Spleen (tissue), 11 donors: ENCODE results near the gene SPNS2. TPM values are rescaled to one million over a fixed set of nuclear protein-coding genes. Genes with fewer than 3 reads are reported as not detected.

Source experiments
- DNase-seq: peaks from one replicate; pipeline ENCODE4 v3.0.0-alpha.2; 2020
- H3K27ac ChIP-seq, 8 donors: fragments of 200-600 bp; sonication (generic) in 7 of 8; 1 replicate in 4 of 8; 2 replicates in 4 of 8; pipeline versions ENCODE4 v1.5.0 to v1.8.0; 2016 to 2021; ENCODE audit warnings: inconsistent platforms in 4 of 8, mild to moderate bottlenecking in 4 of 8, moderate library complexity in 1 of 8
- H3K27me3 ChIP-seq, 7 donors: fragments of 200-600 bp; sonication (generic) in 6 of 7; replicated peaks in 1 of 7; 1 replicate in 4 of 7; 2 replicates in 3 of 7; pipeline versions ENCODE4 v1.5.0 to v1.8.0; 2016 to 2021; ENCODE audit warnings: inconsistent platforms in 3 of 7, mild to moderate bottlenecking in 1 of 7
- H3K36me3 ChIP-seq, 6 donors: fragments of 200-600 bp; sonication (generic) in 5 of 6; 1 replicate in 4 of 6; 2 replicates in 2 of 6; pipeline versions ENCODE4 v1.5.0 to v1.8.0; 2016 to 2021; ENCODE audit warnings: inconsistent platforms in 2 of 6
- H3K4me1 ChIP-seq, 6 donors: fragments of 200-600 bp; sonication (generic) in 5 of 6; 1 replicate in 3 of 6; 2 replicates in 3 of 6; pipeline versions ENCODE4 v1.5.0 to v1.8.0; 2016 to 2021; ENCODE audit warnings: inconsistent platforms in 3 of 6
- H3K4me3 ChIP-seq, 8 donors: fragments of 200-600 bp; sonication (generic) in 7 of 8; 1 replicate in 4 of 8; 2 replicates in 4 of 8; pipeline versions ENCODE4 v1.5.0 to v1.8.0; 2016 to 2021; ENCODE audit warnings: inconsistent platforms in 4 of 8, mild to moderate bottlenecking in 4 of 8, moderate library complexity in 2 of 8
- H3K9me3 ChIP-seq, 8 donors: fragments of 200-600 bp; sonication (generic) in 7 of 8; 1 replicate in 4 of 8; 2 replicates in 4 of 8; pipeline versions ENCODE4 v1.5.0 to v1.8.0; 2016 to 2021; ENCODE audit warnings: inconsistent platforms in 4 of 8
- POLR2A ChIP-seq, 3 donors: fragments of 450-650 bp; IDR thresholded peaks; one replicate each; pipeline ENCODE4 v1.5.1; 2017; ENCODE audit warnings: antibody characterized with exemption in 3 of 3, mild to moderate bottlenecking in 1 of 3
- POLR2AphosphoS5 ChIP-seq, 3 donors: sonication (generic); formaldehyde crosslinking; IDR thresholded peaks; one replicate each; pipeline ENCODE4 v1.5.1; 2017; ENCODE audit warnings: antibody characterized with exemption in 3 of 3
- WGBS, 5 donors: extraction: QIAGEN DNeasy Blood & Tissue Kit in 3 of 5; methylation state at CpG; one replicate each; pipeline versions ENCODE4 v1.1.5 to v1.1.7; 2013 to 2018; 5-methylcytosine and 5-hydroxymethylcytosine counted together
- intact Hi-C: fragments of 100-400 bp; cut with DNase I; formaldehyde crosslinking; loops from one replicate; pipeline ENCODE4 v1.15.0; 2023; ENCODE audit warnings: low total_unique reads
- polyA plus RNA-seq, 3 donors: library from polyadenylated mRNA; stranded (reverse); fragments of 200-250 nt; gene quantifications; one replicate each; pipeline ENCODE4 v1.2.1, GENCODE V29; 2013
- total RNA-seq, 7 donors: library from RNA; depleted of rRNA in 3 of 7; stranded (reverse); fragments of >200 nt in 3 of 7; fragmentation: NEBNext Ultra II Directional in 4 of 7; extraction: Animal tissue kit (Norgen Biotek cat#: 25700) in 4 of 7; gene quantifications; one replicate each; pipeline versions ENCODE4 v1.1.0 to v1.2.1, GENCODE V29; 2016 to 2021
- TF ChIP-seq, protein P1 (sequence below), 11 experiments: fragments of 200-600 bp in 7 of 11; fragments of 450-650 bp in 4 of 11; sonication (generic) in 4 of 11; IDR thresholded peaks in 8 of 11; conservative IDR thresholded peaks in 3 of 11; 1 replicate in 7 of 11; 2 replicates in 4 of 11; pipeline versions ENCODE4 v1.4.0 to v1.8.0; 2016 to 2021; ENCODE audit warnings: antibody characterized with exemption in 11 of 11, inconsistent platforms in 4 of 11, mild to moderate bottlenecking in 1 of 11
- donor health status: healthy with polysubstance abuse.
- donor health status: DM: no; HTN: no; CAD: no; lungs with moderate emphysema.
- donor health status: DM: no; HTN: no; CAD: no.
- donor health status: Bipolar disorder and iron deficiency.
- donor health status: healthy.
- donor health status: DM: no; HTN: no; CAD: no.
- donor health status: DM: yes; HTN: yes; CAD: no.

SPNS2 gene
- total and polyA plus RNA-seq, 10 donors, result 8.1 to 53.5 (median 22.9) TPM

DNA sequence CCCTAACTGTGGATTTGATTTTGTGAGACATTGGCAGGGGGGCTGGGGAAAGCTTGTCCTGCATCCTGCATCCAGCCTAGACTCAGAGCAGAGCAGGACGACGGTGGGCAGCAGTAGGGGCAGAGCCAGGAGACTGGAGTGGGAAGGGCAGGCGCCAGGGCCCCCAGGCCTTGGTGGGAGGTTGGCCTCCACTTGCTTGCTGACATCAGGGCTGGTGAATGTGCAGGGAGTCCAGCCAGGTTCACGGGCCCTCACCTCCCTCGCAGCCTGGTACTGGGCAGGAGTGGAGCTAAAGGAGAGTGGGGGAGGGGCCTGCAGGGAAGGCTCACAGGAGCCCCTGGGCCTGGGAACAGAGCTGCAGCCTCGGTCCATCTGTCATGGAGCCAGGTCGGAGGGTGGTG is 83.4 kb downstream of the SPNS2 start:
- peaks cover 4 to 52% (median 33%) of the 10 kb centered on the region in 7 donors for H3K27me3 ChIP-seq
- no peaks in the 10 kb centered on the region for H3K36me3 ChIP-seq
- DNase-seq, result peak; percentile 55
- H3K4me3 ChIP-seq, result no peak overlapping the region
- WGBS, 5 donors, result 64 to 74% (median 71%) methylated on average over 5 to 7 of the region's 7 CpGs
- peaks cover 6 to 21% (median 16%) of the 10 kb centered on the region in 6 donors for H3K4me1 ChIP-seq
- no peak overlapping the region for H3K27ac ChIP-seq
- intact Hi-C loops, result no loop called here
- TF ChIP-seq, protein P1, sequence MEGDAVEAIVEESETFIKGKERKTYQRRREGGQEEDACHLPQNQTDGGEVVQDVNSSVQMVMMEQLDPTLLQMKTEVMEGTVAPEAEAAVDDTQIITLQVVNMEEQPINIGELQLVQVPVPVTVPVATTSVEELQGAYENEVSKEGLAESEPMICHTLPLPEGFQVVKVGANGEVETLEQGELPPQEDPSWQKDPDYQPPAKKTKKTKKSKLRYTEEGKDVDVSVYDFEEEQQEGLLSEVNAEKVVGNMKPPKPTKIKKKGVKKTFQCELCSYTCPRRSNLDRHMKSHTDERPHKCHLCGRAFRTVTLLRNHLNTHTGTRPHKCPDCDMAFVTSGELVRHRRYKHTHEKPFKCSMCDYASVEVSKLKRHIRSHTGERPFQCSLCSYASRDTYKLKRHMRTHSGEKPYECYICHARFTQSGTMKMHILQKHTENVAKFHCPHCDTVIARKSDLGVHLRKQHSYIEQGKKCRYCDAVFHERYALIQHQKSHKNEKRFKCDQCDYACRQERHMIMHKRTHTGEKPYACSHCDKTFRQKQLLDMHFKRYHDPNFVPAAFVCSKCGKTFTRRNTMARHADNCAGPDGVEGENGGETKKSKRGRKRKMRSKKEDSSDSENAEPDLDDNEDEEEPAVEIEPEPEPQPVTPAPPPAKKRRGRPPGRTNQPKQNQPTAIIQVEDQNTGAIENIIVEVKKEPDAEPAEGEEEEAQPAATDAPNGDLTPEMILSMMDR (IDR thresholded peaks at IDR 0.05 in 8 of 11, conservative IDR thresholded peaks at IDR 0.05 in 3 of 11), result no peak
- TF ChIP-seq POLR2A (IDR thresholded peaks at IDR 0.05) (no peak), POLR2AphosphoS5 (IDR thresholded peaks at IDR 0.05) (no peak)
- H3K9me3 ChIP-seq, result no peaks in the 10 kb centered on the region

- intact Hi-C loops, result no loop called here
- peak; percentile 16 for DNase-seq
- H3K36me3 ChIP-seq, result no peaks in the 10 kb centered on the region
- H3K9me3 ChIP-seq, result no peaks in the 10 kb centered on the region
- H3K4me1 ChIP-seq, result peaks cover 6 to 21% (median 16%) of the 10 kb centered on the region in 6 donors
- 74 to 91% (median 84%) methylated on average over 8 of the region's 8 CpGs for WGBS, 5 donors
- H3K27me3 ChIP-seq, result peaks cover 4 to 52% (median 33%) of the 10 kb centered on the region in 7 donors
- no peak overlapping the region for H3K27ac ChIP-seq
- H3K4me3 ChIP-seq, result no peak overlapping the region
- TF ChIP-seq POLR2A (IDR thresholded peaks at IDR 0.05) (no peak), POLR2AphosphoS5 (IDR thresholded peaks at IDR 0.05) (no peak)
- TF ChIP-seq, protein P1 (IDR thresholded peaks at IDR 0.05 in 8 of 11, conservative IDR thresholded peaks at IDR 0.05 in 3 of 11), result no peak
Measured at GRCh38 chr17:4582691-4583090, 84.0 kb downstream of the SPNS2 start.

DNA sequence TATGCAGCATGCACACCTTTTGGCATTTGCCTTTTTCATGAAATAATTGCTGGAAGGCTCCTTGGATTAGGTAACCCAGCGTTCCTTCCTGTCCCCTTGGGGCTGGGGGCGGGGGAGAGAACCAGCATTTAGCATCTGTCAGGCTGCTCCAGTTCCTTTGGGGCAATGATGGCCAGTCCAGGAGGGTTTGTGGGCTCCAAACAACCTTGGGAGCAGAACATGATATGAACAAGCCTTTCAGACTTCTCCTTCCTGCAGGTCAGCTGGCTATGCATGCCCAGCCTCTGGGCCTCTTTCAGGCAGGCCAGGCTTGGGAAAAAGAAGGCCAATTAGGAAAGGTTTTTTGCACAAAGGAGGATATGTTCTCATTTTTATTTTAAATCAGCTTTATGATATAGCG is 84.5 kb downstream of the SPNS2 start:
- 63 to 73% (median 64%) methylated on average over 3 of the region's 3 CpGs for WGBS, 5 donors

DNA sequence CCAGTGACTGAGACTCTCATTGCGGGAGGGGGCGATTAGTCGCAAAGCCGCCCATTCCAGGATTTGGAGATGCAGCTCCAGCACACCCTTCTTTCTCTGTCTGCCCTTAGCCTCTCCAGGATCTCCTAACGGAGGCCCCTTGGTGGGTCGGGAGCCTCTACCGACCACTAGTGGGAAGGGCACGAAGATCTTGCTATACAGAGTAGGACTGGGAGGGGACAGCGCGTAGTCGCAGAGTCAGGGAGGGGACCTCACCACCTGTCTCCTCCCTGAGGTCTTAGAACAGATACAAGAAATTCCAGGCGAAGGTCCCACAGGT is 85.1 kb downstream of the SPNS2 start:
- peak overlapping the region; percentile 21 to 70 (median 46) for H3K4me3 ChIP-seq
- DNase-seq, result peak; percentile 62
- WGBS, 5 donors, result 24 to 34% (median 31%) methylated on average over 8 to 12 of the region's 12 CpGs

More for the DNA sequence above, 84.5 kb downstream of the SPNS2 start:
- peak; percentile 19 for DNase-seq
- H3K36me3 ChIP-seq, result no peaks in the 10 kb centered on the region
- TF ChIP-seq POLR2A (IDR thresholded peaks at IDR 0.05) (no peak), POLR2AphosphoS5 (IDR thresholded peaks at IDR 0.05) (no peak)
- TF ChIP-seq, protein P1 (IDR thresholded peaks at IDR 0.05 in 8 of 11, conservative IDR thresholded peaks at IDR 0.05 in 3 of 11), result no peak
- no peaks in the 10 kb centered on the region for H3K9me3 ChIP-seq
- H3K4me1 ChIP-seq, result peaks cover 6 to 21% (median 16%) of the 10 kb centered on the region in 6 donors
- intact Hi-C loops, result no loop called here
- H3K27ac ChIP-seq, result no peak overlapping the region
- H3K4me3 ChIP-seq, result no peak overlapping the region
- H3K27me3 ChIP-seq, result peaks cover 4 to 52% (median 33%) of the 10 kb centered on the region in 7 donors

More for the DNA sequence above, 85.1 kb downstream of the SPNS2 start:
- intact Hi-C loops, result no loop called here
- Histone ChIP-seq H3K4me1 (peaks cover 6 to 21% (median 16%) of the 10 kb centered on the region in 6 donors), H3K36me3 (no peaks in the 10 kb centered on the region), H3K27ac (no peak overlapping the region), H3K27me3 (peaks cover 4 to 54% (median 33%) of the 10 kb centered on the region in 7 donors), H3K9me3 (no peaks in the 10 kb centered on the region)
- TF ChIP-seq POLR2AphosphoS5 (IDR thresholded peaks at IDR 0.05) (no peak), POLR2A (IDR thresholded peaks at IDR 0.05) (no peak)
- TF ChIP-seq, protein P1 (IDR thresholded peaks at IDR 0.05 in 8 of 11, conservative IDR thresholded peaks at IDR 0.05 in 3 of 11), result peak in 1 of 11 experiments; percentile 34
